Panc1 (cell line): ENCODE measurements around the gene AKAP6. TPM values are rescaled to one million over a fixed set of nuclear protein-coding genes. Genes with fewer than 3 reads are reported as not detected.

Source experiments
- ATAC-seq: fragments of 200-7000 bp; cut with Tn5 transposase; 2 replicates; pipeline ENCODE4 v1.9.1; 2020; ENCODE audit warnings: mild to moderate bottlenecking, moderate library complexity
- BruUV-seq: library from RNA; stranded (reverse); fragments of 400-500 nt; replicated peaks from 2 replicates; lab custom pipeline; 2021; lab: Mats Ljungman, UMichigan
- CTCF ChIA-PET: fragments of 300-600 bp; sonication (Branson Sonifier 250); formaldehyde crosslinking; loops from one replicate; lab custom pipeline; 2022; ENCODE audit warnings: antibody characterized with exemption; lab: Charles Lee
- POLR2A ChIA-PET: fragments of 300-600 bp; sonication (Branson Sonifier 250); formaldehyde crosslinking; loops from one replicate; lab custom pipeline; 2022; ENCODE audit warnings: antibody characterized with exemption; lab: Charles Lee
- DNase-seq: peaks from one replicate; pipeline ENCODE4 v3.0.0-alpha.2; 2010; ENCODE audit warnings: low read depth, low spot score
- H3K27ac ChIP-seq: 2 replicates; pipeline ENCODE4 v1.5.1; 2011; ENCODE audit warnings: mild to moderate bottlenecking, low read length, inconsistent platforms
- H3K27me3 ChIP-seq: fragments of 200-500 bp; sonication (Bioruptor generic); 2 replicates; pipeline ENCODE4 v1.6.0; 2014; ENCODE audit warnings: low read length, inconsistent platforms; ENCODE audit not compliant: control insufficient read depth, insufficient read depth
- H3K36me3 ChIP-seq: fragments of 200-500 bp; sonication (Bioruptor generic); 2 replicates; pipeline ENCODE4 v1.5.1; 2014; ENCODE audit warnings: inconsistent platforms, mild to moderate bottlenecking, low read length, moderate library complexity; ENCODE audit not compliant: control insufficient read depth, insufficient read depth
- H3K4me1 ChIP-seq: 2 replicates; pipeline ENCODE4 v1.5.1; 2011; ENCODE audit warnings: inconsistent platforms, mild to moderate bottlenecking, low read length, moderate library complexity; ENCODE audit not compliant: control insufficient read depth, insufficient read depth
- H3K4me3 ChIP-seq, 2 experiments: 2 replicates each; pipeline ENCODE4 v1.5.1; 2011 to 2012; ENCODE audit warnings: low read depth in 2 of 2, low read length in 2 of 2, mild to moderate bottlenecking in 2 of 2, inconsistent platforms in 1 of 2, moderate library complexity in 1 of 2
- H3K9me3 ChIP-seq: fragments of 200-500 bp; sonication (Bioruptor generic); 2 replicates; pipeline ENCODE4 v1.5.1; 2014; ENCODE audit warnings: low read depth, mild to moderate bottlenecking, inconsistent platforms, low read length, moderate library complexity; ENCODE audit not compliant: control insufficient read depth, insufficient read depth
- CTCF ChIP-seq: fragments of 450-650 bp; IDR thresholded peaks from 2 replicates; pipeline ENCODE4 v1.5.1; 2017; ENCODE audit warnings: mild to moderate bottlenecking
- POLR2AphosphoS5 ChIP-seq: IDR thresholded peaks from 2 replicates; pipeline ENCODE4 v1.6.1; 2012; ENCODE audit warnings: mild to moderate bottlenecking, low read depth, low read length, moderate library complexity
- REST ChIP-seq, 2 experiments: IDR thresholded peaks; 2 replicates each; pipeline ENCODE4 v1.6.1; 2011 to 2012; ENCODE audit warnings: low read depth in 2 of 2, control low read depth in 1 of 2, low read length in 1 of 2, mild to moderate bottlenecking in 1 of 2, moderate library complexity in 1 of 2; ENCODE audit not compliant: insufficient read depth in 1 of 2
- SIN3A ChIP-seq: IDR thresholded peaks from 2 replicates; pipeline ENCODE4 v1.6.1; 2012; ENCODE audit warnings: low read depth, mild to moderate bottlenecking, low read length, moderate library complexity, borderline replicate concordance; ENCODE audit not compliant: insufficient read depth
- TCF7L2 ChIP-seq: IDR thresholded peaks from 2 replicates; pipeline ENCODE4 v1.6.1; 2011; ENCODE audit warnings: mild to moderate bottlenecking, low read depth, low read length, inconsistent platforms
- in situ Hi-C: cut with HindIII; loops from 2 replicates; pipeline ENCODE4 v1.10.0; 2016; ENCODE audit warnings: low sequenced_read_pairs, low pct_unique_long_range_greater_than_20kb
- intact Hi-C: fragments of 100-400 bp; cut with micrococcal nuclease; formaldehyde crosslinking; loops from one replicate; pipeline ENCODE4 v1.10.0; 2022; ENCODE audit not compliant: unreplicated experiment
- total RNA-seq: library from RNA; stranded (reverse); gene quantifications from one replicate; pipeline ENCODE4 v1.2.1, GENCODE V29; 2021; ENCODE audit not compliant: unreplicated experiment

Gene AKAP6
- total RNA-seq, 1 experiment from 2014 or later = 0.82 TPM

- Histone ChIP-seq H3K9me3 (no peaks in the 10 kb centered on the region), H3K4me3 (no peak overlapping the region), H3K4me1 (no peaks in the 10 kb centered on the region), H3K27ac (no peak overlapping the region), H3K27me3 (no peaks in the 10 kb centered on the region), H3K36me3 (no peaks in the 10 kb centered on the region)
- CTCF ChIA-PET = no interaction called here
- no peak for TF ChIP-seq CTCF
- TF ChIP-seq REST (IDR thresholded peaks at IDR 0.05; ENCODE audit: insufficient read depth in 1 of 2, low read depth in 2 of 2, low read length in 1 of 2) = no peak
- no peak for TF ChIP-seq SIN3A
- TF ChIP-seq POLR2AphosphoS5 = no peak
- TF ChIP-seq TCF7L2 = no peak
- DNase-seq (no peak), ATAC-seq (no peak)
- in situ Hi-C loops = no loop called here
- intact Hi-C loops = no loop called here
- POLR2A ChIA-PET = no interaction called here
- BruUV-seq = no TSS peak
Measured at GRCh38 chr14:32719601-32720000, 390.5 kb downstream of the AKAP6 start.

- ChIA-PET POLR2A (no interaction called here), CTCF (no interaction called here)
- no peaks in the 10 kb centered on the region for H3K9me3 ChIP-seq
- BruUV-seq = no TSS peak
- no peaks in the 10 kb centered on the region for H3K27me3 ChIP-seq
- DNase-seq (no peak), ATAC-seq (no peak)
- TF ChIP-seq REST (IDR thresholded peaks at IDR 0.05; ENCODE audit: insufficient read depth in 1 of 2, low read depth in 2 of 2, low read length in 1 of 2) (no peak), CTCF (no peak)
- H3K36me3 ChIP-seq = no peaks in the 10 kb centered on the region
- H3K27ac ChIP-seq = no peak overlapping the region
- H3K4me3 ChIP-seq = no peak overlapping the region
- no peaks in the 10 kb centered on the region for H3K4me1 ChIP-seq
- intact Hi-C loops = no loop called here
- in situ Hi-C loops = no loop called here
Measured at GRCh38 chr14:32720927-32721326, 391.8 kb downstream of the AKAP6 start.
